GM19035 (cell line): ENCODE measurements around the gene FOXI2.

ENCODE experiments used
- ATAC-seq: cut with Tn5 transposase; IDR thresholded peaks from one replicate; pipeline ENCODE4 v1.9.1; 2021; ENCODE audit not compliant: unreplicated experiment

FOXI2 gene

GRCh38 chr10:127736915-127737562, at the start of gene FOXI2:
Gene FOXI2 (plus strand): TSS chr10:127737185. CDS start chr10:127737274, 89 bp downstream.
- no peak for ATAC-seq

GRCh38 chr10:127687548-127687947, 49.4 kb upstream of the FOXI2 start:
- ATAC-seq = no peak

- no peak for ATAC-seq
These were observed 46.7 kb upstream of the FOXI2 start for GRCh38 chr10:127690176-127690835.

GRCh38 chr10:127694580-127695193, 42.3 kb upstream of the FOXI2 start:
- ATAC-seq = no peak

- ATAC-seq = no peak
These were observed 41.6 kb upstream of the FOXI2 start for GRCh38 chr10:127695431-127695830.

DNA sequence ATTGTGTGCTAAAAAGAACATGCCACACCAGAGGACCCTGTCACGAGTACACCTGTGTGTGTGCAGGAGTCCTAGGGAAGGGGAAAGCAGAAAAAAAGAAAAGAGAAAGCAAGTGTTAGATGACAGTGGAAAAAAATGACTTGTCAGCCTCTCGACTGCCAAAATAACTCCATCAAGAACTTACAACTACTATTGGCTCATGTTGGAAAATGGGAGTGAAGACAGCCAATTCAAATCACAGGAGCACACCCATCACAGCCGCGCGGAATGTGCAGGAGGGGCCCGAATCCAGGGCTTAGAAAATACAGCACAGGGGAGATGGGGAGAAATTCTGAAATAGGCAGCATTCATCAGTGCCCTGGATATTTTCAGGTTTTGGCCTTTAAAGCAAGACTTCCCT, 38.1 kb upstream of the FOXI2 start:
- ATAC-seq = no peak

DNA sequence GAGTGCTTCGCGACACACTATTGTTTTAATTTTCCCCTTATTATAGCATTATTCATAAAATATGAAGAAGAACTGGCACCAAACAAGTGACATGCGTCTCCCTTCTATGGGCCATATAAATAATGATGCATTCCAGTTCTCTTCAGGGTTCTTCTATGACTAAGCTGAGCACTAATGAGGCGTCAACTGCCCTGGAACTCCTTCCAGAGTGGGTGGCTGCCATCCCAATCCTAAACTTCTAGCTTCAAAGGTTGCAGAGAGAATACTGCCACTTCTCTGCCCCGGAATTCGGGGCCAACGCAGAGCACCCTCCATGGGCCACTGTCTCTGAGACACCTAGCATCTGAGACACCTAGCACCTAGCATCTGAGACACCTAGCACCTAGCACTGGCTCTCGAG, 37.7 kb upstream of the FOXI2 start:
- ATAC-seq = no peak

DNA sequence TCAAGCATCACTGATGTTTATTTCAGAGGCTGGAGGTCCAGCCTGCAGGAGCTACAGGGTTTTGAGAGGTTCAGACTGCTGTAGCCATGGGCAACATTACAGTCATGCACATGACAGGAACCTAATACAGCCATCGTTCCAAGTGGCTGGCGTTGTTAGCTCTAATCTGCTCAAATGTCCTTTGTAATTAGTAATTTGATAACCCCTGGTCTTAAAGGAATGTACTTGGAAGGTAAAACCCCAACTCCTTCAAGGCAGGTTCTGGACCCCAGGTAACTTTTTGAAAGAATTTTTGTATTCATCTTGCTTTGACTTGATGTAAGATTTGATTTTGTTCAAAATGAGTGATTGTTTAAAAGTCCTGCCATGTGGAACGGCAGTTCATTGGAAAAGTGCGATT, 34.7 kb upstream of the FOXI2 start:
- no peak for ATAC-seq

DNA sequence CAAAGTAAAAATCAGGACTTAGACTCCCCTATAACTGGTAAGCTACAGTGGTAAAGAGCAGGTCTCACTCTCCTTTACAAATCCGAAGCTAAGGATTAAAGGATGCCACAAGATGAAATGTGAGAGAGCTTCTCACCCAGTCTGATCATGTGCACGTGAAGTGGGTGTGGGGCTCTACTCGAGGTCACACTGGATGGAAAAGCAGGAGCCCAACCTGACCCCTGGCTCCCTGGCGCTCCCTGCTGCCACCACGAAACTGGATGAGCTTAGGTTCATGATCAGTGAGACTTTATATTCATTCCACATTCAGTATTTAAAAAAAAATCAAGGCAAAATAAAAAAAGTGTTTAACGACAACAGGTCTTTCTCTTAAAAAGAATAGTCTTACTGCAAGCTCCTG, 21.7 kb upstream of the FOXI2 start:
- no peak for ATAC-seq

- no peak for ATAC-seq
These were observed 21.1 kb upstream of the FOXI2 start for GRCh38 chr10:127715782-127716378.

DNA sequence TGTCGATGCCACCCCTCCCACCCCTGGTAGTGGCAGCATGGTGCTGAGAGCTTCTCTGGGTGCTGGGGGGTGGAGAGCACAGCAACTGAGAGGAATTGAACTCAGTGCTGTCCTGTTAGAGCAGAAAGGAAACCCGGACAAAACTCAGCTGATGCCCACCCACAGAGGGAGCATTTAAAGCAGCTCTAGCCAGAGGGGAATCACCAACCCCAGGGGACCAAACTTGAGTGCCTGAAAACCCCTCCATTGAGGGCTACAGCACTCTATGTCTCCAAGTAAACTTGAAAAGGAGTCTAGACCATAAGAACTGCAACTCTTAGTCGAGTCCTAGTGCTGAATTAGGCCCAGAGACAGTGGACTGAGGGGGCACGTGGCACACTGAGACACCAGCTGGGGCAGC, 16.8 kb upstream of the FOXI2 start:
- ATAC-seq = no peak

DNA sequence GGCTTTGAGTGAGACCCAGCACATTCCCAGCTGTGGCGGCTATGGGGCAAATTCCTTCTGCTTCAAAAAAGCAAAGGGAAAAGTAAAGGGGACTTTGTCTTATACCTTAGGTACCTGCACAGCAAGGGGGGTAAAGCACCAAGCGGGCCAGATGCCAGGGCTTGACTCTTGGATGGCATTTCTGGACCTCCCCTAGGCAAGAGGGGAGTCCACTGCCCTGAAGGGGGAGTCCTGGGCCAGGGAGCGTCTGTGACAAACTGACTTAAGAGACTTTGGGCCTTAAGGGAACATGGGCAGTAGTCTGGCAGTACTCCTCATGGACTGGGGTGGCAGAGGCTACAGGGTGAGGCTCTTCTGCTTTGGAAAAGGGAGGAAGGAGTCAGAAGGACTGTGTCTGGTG, 16.1 kb upstream of the FOXI2 start:
- no peak for ATAC-seq

GRCh38 chr10:127734753-127735152, 2.2 kb upstream of the FOXI2 start:
- no peak for ATAC-seq

- no peak for ATAC-seq
These were observed 1.8 kb upstream of the FOXI2 start for GRCh38 chr10:127735156-127735555.

DNA sequence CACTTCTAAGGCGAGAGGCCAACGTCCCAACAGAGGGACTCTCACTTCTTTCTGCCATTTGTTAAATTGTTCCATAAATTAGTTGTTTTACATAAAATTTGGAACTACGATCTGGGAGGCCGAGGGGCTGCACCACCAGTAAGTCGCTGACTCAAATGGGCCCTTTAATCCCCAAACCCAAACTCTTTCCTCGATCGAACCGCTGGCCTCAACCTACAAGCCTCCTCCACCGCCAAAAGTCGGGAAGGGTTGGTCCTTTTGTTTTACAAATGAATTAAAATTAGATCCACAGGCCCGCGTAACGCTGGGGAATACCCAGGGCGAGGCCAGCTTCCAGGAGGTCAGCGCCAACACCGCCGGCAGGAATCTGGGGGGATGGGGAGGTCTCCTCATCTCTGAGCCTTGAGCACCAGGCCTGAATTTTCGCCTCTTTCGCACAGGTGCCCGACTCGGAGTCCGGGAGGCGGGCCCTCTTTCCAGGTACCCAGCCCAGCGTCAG, 1.2 kb upstream of the FOXI2 start:
- no peak for ATAC-seq

GRCh38 chr10:127736222-127736914, 617 bp upstream of the FOXI2 start:
- no peak for ATAC-seq

DNA sequence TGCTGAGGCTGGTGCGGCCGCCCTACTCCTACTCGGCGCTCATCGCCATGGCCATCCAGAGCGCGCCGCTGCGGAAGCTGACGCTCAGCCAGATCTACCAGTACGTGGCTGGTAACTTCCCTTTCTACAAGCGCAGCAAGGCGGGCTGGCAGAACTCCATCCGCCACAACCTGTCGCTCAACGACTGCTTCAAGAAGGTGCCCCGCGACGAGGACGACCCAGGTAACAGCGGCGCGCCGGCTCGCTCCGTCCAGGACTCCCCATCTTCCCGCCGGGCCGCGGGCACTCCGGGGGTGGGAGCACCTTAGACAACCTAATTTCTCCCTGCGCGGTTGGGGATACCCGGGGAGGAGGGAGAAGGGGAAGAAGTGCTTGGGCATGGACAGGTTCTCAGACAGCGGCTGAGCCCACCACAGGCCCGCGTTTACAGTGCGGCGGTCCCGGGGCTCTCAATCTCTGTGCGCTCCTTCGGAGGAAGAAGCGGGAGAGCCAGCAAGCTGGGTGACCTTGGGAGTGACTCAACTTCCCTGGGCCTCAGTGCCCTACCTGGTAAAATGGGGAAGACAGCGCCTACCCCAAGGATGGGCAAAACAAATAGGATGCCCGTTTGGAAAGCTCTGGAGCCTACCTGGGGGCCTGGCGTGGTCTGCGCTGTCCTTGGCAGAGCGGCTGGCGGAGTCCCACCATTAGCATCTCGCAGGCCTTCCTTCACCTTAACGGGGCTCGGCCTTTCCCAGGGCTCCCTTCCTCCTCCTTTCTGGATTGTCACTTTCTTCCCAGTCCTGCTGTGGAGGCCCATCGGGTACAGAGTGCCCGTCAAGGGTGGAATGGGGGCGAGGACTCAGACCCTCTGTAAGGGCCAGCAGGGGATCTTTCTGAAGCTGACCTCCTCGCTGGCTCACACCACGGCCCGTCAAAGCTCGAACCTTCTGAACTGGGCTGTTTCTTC, 852 bp downstream of the FOXI2 start:
- ATAC-seq = no peak

DNA sequence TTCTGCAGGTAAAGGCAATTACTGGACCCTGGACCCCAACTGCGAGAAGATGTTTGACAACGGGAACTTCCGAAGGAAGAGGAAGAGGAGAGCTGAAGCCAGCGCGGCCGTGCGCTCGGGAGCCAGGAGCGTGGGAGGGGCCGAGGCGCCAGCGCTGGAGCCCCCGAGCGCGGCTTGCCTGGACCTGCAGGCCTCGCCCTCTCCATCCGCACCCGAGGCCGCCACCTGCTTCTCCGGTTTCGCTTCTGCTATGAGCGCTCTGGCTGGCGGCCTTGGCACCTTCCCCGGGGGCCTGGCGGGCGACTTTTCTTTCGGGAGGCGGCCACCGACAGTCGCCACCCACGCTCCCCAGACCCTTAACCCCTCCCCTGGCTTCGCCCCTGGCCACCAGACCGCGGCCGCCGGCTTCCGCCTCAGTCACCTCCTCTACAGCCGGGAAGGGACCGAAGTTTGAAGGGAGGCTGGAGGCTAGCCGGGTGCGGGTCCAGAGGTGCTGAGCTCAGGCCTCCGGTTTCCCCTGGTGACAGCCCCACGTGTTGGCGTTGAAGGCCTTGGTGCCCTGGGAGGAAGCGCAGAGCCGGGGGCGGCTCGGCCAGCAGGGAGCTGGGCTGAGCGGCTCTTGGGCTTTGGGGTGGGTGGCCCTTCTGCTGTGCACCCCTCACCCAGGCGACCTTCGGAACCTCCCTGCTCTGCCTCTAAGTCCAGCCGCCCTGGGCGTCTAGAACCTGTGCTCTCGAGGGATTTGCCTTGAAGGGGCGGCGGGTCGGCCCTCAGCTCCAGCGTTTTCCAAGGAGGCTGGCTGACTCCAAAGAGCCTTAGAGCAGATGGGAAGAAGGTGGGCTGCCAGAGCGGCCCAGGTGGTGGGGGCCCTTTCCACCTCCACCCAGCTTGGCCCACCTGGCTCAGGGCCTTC, 1.8 kb downstream of the FOXI2 start:
- ATAC-seq = no peak

DNA sequence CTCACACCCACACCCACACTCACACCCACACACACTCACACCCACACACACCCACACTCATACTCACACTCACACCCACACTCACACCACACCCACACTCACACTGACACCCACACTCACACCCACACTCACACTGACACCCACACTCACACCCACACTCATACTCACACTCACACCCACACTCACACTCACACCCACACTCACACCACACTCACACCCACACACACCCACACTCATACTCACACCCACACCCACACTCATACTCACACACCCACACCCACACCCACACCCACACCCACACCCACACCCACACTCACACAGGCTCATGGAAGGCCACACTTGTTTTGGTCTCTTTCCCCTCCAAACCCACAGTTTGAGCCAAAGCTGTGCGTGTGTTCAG, 2.9 kb downstream of the FOXI2 start:
- ATAC-seq = no peak
